HFFc6 (cell line): ENCODE measurements around the gene STX8. TPM values are rescaled to one million over a fixed set of nuclear protein-coding genes. Genes with fewer than 3 reads are reported as not detected.

Experiments used
- DNase-seq: peaks from one replicate; pipeline ENCODE4 v3.0.0-alpha.2; 2018
- H3K27ac Mint-ChIP-seq: 2 replicates; pipeline ENCODE4 v1.8.0; 2020; ENCODE audit warnings: mild to moderate bottlenecking, mixed read lengths
- H3K27me3 Mint-ChIP-seq: 2 replicates; pipeline ENCODE4 v1.8.0; 2021; ENCODE audit warnings: mild to moderate bottlenecking, moderate library complexity, mixed read lengths; ENCODE audit not compliant: insufficient read depth
- H3K36me3 Mint-ChIP-seq: 2 replicates; pipeline ENCODE4 v1.8.0; 2021; ENCODE audit warnings: low read depth, mixed read lengths
- H3K4me1 Mint-ChIP-seq: 2 replicates; pipeline ENCODE4 v1.8.0; 2020; ENCODE audit warnings: low read depth, mixed read lengths
- H3K4me3 Mint-ChIP-seq: 2 replicates; pipeline ENCODE4 v1.8.0; 2020; ENCODE audit warnings: mild to moderate bottlenecking, moderate library complexity, mixed read lengths
- H3K9me3 Mint-ChIP-seq: 2 replicates; pipeline ENCODE4 v1.8.0; 2020; ENCODE audit warnings: mild to moderate bottlenecking, mixed read lengths
- CTCF ChIP-seq: fragments of 200-600 bp; sonication (generic); IDR thresholded peaks from 2 replicates; pipeline ENCODE4 v1.5.0; 2021; ENCODE audit warnings: antibody characterized with exemption, mild to moderate bottlenecking
- total RNA-seq, 6 experiments: library from RNA; stranded (reverse); fragmentation: NEBNext Ultra II Directional; extraction: Animal tissue kit (Norgen Biotek cat#: 25700); gene quantifications; 2 replicates in 1 of 6; 3 replicates in 5 of 6; pipeline ENCODE4 v1.2.3, GENCODE V29; 2021

STX8 gene
- total RNA-seq, 6 experiments from 2014 or later: 48.9 to 73.8 (median 60.9) TPM

- Mint-ChIP-seq H3K27ac (peak overlapping the region; percentile 70; the same call in 1 of the 2 replicates), H3K4me1 (peaks cover 13% of the 10 kb centered on the region), H3K27me3 (no peaks in the 10 kb centered on the region), H3K9me3 (no peaks in the 10 kb centered on the region), H3K4me3 (no peak overlapping the region), H3K36me3 (no peaks in the 10 kb centered on the region)
- no peak for TF ChIP-seq CTCF
- peak; percentile 10 for DNase-seq
These were observed 142.6 kb downstream of the STX8 start for GRCh38 chr17:9432934-9433421.

GRCh38 chr17:9432134-9432885 is 143.3 kb downstream of the STX8 start:
- no peaks in the 10 kb centered on the region for H3K36me3 Mint-ChIP-seq
- peaks cover 13% of the 10 kb centered on the region for H3K4me1 Mint-ChIP-seq
- peak overlapping the region; percentile 70 for H3K27ac Mint-ChIP-seq
- H3K27me3 Mint-ChIP-seq: no peaks in the 10 kb centered on the region
- H3K4me3 Mint-ChIP-seq: no peak overlapping the region
- TF ChIP-seq CTCF: no peak
- DNase-seq: peak; percentile 3
- no peaks in the 10 kb centered on the region for H3K9me3 Mint-ChIP-seq

- no peak for DNase-seq
- H3K9me3 Mint-ChIP-seq: no peaks in the 10 kb centered on the region
- H3K4me3 Mint-ChIP-seq: no peak overlapping the region
- TF ChIP-seq CTCF: no peak
- no peak overlapping the region for H3K27ac Mint-ChIP-seq
- peaks cover 13% of the 10 kb centered on the region for H3K4me1 Mint-ChIP-seq
- no peaks in the 10 kb centered on the region for H3K36me3 Mint-ChIP-seq
- no peaks in the 10 kb centered on the region for H3K27me3 Mint-ChIP-seq
These were observed 144.0 kb downstream of the STX8 start for GRCh38 chr17:9431620-9432019.

GRCh38 chr17:9427465-9428315 is 147.9 kb downstream of the STX8 start:
- H3K36me3 Mint-ChIP-seq: no peaks in the 10 kb centered on the region
- no peak for TF ChIP-seq CTCF
- H3K4me3 Mint-ChIP-seq: no peak overlapping the region
- H3K4me1 Mint-ChIP-seq: peaks cover 8% of the 10 kb centered on the region
- no peak overlapping the region for H3K27ac Mint-ChIP-seq
- peaks cover 2% of the 10 kb centered on the region; the same call in 1 of the 2 replicates for H3K27me3 Mint-ChIP-seq
- H3K9me3 Mint-ChIP-seq: no peaks in the 10 kb centered on the region
- DNase-seq: no peak

- Mint-ChIP-seq H3K36me3 (peaks cover 15% of the 10 kb centered on the region), H3K9me3 (peaks cover 15% of the 10 kb centered on the region; the same call in 1 of the 2 replicates), H3K27me3 (peaks cover 2% of the 10 kb centered on the region; the same call in 1 of the 2 replicates), H3K27ac (no peak overlapping the region), H3K4me1 (no peaks in the 10 kb centered on the region), H3K4me3 (no peak overlapping the region)
- no peak for TF ChIP-seq CTCF
- no peak for DNase-seq
These were observed 151.5 kb downstream of the STX8 start for GRCh38 chr17:9424071-9424640.
